Measurements from ENCODE around the gene TSPAN6.

GRCh38 chrX:100596601-100597000 is 40.0 kb downstream of the TSPAN6 start:
- TF ChIP-seq CTCF (IDR thresholded peaks at IDR 0.05), result no peak
- TF ChIP-seq POLR2AphosphoS5 (IDR thresholded peaks at IDR 0.05; ENCODE audit: low read depth, low read length), result no peak
- no peak for TF ChIP-seq REST (IDR thresholded peaks at IDR 0.05; ENCODE audit: insufficient read depth in 1 of 2, low read depth in 2 of 2, low read length in 1 of 2)
- no peak for TF ChIP-seq TCF7L2 (IDR thresholded peaks at IDR 0.05; ENCODE audit: low read depth, low read length)
- no peak for TF ChIP-seq SIN3A (IDR thresholded peaks at IDR 0.05; ENCODE audit: borderline replicate concordance, insufficient read depth, low read depth, low read length)
